Measurements from ENCODE around the gene CIAO3.
"Not testable (repeated sequence)": the region's sequence is repeated elsewhere in the genome, so short reads cannot be mapped to it uniquely, and the experiment has no call there.

CIAO3 gene

GRCh38 chr16:740764-741505, at the start of gene CIAO3:
CIAO3 (minus strand) TSS chr16:740997; CDS start chr16:740985, 12 bp downstream.
- peak; percentile 89 for DNase-seq

- DNase-seq, result no peak
Measured at GRCh38 chr16:790086-790485, 49.3 kb upstream of the CIAO3 start.

- no peak for DNase-seq
Measured at GRCh38 chr16:789191-789850, 48.5 kb upstream of the CIAO3 start.

- DNase-seq, result peak; percentile 95
Measured at GRCh38 chr16:788399-789126, 47.8 kb upstream of the CIAO3 start, which contains the start of gene CHTF18. CHTF18 (plus strand) TSS chr16:788620; CDS start chr16:788685, 65 bp downstream.

GRCh38 chr16:787978-788398, 47.2 kb upstream of the CIAO3 start, which contains the start of gene RPUSD1:
RPUSD1 (minus strand) TSS chr16:788381; CDS start chr16:787737, 644 bp downstream.
- no peak for DNase-seq

GRCh38 chr16:787321-787966, 46.6 kb upstream of the CIAO3 start:
- DNase-seq, result no peak

- DNase-seq, result peak; percentile 81
Measured at GRCh38 chr16:785563-786535, 45.1 kb upstream of the CIAO3 start.

- DNase-seq, result no peak
Measured at GRCh38 chr16:784431-784830, 43.6 kb upstream of the CIAO3 start.

GRCh38 chr16:783404-784161, 42.8 kb upstream of the CIAO3 start:
- DNase-seq, result no peak

- DNase-seq, result no peak
Measured at GRCh38 chr16:782766-783403, 42.1 kb upstream of the CIAO3 start.

GRCh38 chr16:782258-782657, 41.5 kb upstream of the CIAO3 start:
- no peak for DNase-seq

GRCh38 chr16:781346-782010, 40.7 kb upstream of the CIAO3 start:
- no peak for DNase-seq

GRCh38 chr16:780296-780695, 39.5 kb upstream of the CIAO3 start:
- DNase-seq, result no peak

- no peak for DNase-seq
Measured at GRCh38 chr16:779561-779960, 38.8 kb upstream of the CIAO3 start.

GRCh38 chr16:778909-779527, 38.2 kb upstream of the CIAO3 start:
- DNase-seq, result no peak

GRCh38 chr16:778447-778846, 37.6 kb upstream of the CIAO3 start:
- DNase-seq, result no peak

GRCh38 chr16:777826-778225, 37.0 kb upstream of the CIAO3 start:
- DNase-seq, result no peak

GRCh38 chr16:776824-777223, 36.0 kb upstream of the CIAO3 start:
- no peak for DNase-seq

- not testable (repeated sequence) for DNase-seq
Measured at GRCh38 chr16:776298-776697, 35.5 kb upstream of the CIAO3 start.

Measured in CD4-positive, alpha-beta T cell treated with Interleukin-6 for 4 hours (primary cell).